ENCODE data around the gene TRIM29. TPM values are rescaled to one million over a fixed set of nuclear protein-coding genes. Genes with fewer than 3 reads are reported as not detected.
"Not testable (repeated sequence)": the region's sequence is repeated elsewhere in the genome, so short reads cannot be mapped to it uniquely, and the experiment has no call there.

Gene TRIM29
- total RNA-seq, 2 experiments from 2014 or later: not detected

DNA sequence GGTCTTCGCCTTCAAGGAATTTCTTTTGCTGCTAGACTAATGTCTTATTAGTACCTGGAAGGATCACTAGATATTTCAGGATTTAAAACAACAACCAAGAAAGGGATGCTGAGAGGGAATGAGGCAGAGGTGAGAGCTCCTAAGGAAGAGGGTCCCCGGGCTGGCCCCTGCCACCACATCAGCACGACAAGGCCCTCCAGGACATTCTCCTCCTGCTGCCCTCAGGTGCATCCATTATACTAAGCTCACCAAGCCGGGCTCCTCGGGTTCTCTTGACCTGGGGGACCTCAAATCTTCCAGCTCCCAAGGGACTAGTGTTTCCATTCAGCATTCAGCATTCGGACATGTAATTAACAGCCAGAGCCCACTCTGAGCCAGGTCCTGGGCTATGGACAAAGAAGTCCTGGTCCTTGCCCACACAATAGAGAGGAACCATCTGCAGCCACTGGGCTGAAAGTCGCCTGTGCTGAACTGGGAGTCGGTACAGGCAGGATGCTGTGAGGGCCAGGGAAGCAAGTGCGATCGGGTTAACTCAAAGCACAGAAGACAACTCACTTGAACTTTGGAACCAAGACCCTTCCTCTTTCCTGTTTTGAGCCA, 43.6 kb upstream of the TRIM29 start:
- H3K36me3 Mint-ChIP-seq (ENCODE audit: low read depth): no peaks in the 10 kb centered on the region
- no peak overlapping the region for H3K27ac Mint-ChIP-seq
- ChIA-PET POLR2A (no interaction called here), CTCF (no interaction called here)
- TF ChIP-seq, protein P1, sequence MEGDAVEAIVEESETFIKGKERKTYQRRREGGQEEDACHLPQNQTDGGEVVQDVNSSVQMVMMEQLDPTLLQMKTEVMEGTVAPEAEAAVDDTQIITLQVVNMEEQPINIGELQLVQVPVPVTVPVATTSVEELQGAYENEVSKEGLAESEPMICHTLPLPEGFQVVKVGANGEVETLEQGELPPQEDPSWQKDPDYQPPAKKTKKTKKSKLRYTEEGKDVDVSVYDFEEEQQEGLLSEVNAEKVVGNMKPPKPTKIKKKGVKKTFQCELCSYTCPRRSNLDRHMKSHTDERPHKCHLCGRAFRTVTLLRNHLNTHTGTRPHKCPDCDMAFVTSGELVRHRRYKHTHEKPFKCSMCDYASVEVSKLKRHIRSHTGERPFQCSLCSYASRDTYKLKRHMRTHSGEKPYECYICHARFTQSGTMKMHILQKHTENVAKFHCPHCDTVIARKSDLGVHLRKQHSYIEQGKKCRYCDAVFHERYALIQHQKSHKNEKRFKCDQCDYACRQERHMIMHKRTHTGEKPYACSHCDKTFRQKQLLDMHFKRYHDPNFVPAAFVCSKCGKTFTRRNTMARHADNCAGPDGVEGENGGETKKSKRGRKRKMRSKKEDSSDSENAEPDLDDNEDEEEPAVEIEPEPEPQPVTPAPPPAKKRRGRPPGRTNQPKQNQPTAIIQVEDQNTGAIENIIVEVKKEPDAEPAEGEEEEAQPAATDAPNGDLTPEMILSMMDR (IDR thresholded peaks at IDR 0.05): no peak
- no peaks in the 10 kb centered on the region for H3K9me3 Mint-ChIP-seq
- Histone ChIP-seq H3K27ac (ENCODE audit: low read depth in 1 of 2, low read length in 2 of 2) (no peak overlapping the region), H3K36me3 (ENCODE audit: insufficient read depth, low read length) (no peaks in the 10 kb centered on the region), H3K4me1 (ENCODE audit: insufficient read depth, low read length) (no peaks in the 10 kb centered on the region), H3K4me3 (ENCODE audit: low read length) (no peak overlapping the region), H3K9me3 (ENCODE audit: control insufficient read depth in 1 of 2, insufficient read depth in 1 of 2, low read length in 2 of 2) (no peaks in the 10 kb centered on the region), H3K27me3 (ENCODE audit: control insufficient read depth in 1 of 2, insufficient read depth in 2 of 2, low read length in 2 of 2) (peaks cover 0 to 2% of the 10 kb centered on the region in 2 experiments)
- DNase-seq (peak in 1 of 14 experiments; percentile 17), ATAC-seq (ENCODE audit: poor library complexity) (no peak)
- H3K4me1 Mint-ChIP-seq (ENCODE audit: low read depth): no peaks in the 10 kb centered on the region
- H3K4me3 Mint-ChIP-seq: no peak overlapping the region
- intact Hi-C loops (cut with DNase I, micrococcal nuclease): no loop called here
- peaks cover 21% of the 10 kb centered on the region for H3K27me3 Mint-ChIP-seq

DNA sequence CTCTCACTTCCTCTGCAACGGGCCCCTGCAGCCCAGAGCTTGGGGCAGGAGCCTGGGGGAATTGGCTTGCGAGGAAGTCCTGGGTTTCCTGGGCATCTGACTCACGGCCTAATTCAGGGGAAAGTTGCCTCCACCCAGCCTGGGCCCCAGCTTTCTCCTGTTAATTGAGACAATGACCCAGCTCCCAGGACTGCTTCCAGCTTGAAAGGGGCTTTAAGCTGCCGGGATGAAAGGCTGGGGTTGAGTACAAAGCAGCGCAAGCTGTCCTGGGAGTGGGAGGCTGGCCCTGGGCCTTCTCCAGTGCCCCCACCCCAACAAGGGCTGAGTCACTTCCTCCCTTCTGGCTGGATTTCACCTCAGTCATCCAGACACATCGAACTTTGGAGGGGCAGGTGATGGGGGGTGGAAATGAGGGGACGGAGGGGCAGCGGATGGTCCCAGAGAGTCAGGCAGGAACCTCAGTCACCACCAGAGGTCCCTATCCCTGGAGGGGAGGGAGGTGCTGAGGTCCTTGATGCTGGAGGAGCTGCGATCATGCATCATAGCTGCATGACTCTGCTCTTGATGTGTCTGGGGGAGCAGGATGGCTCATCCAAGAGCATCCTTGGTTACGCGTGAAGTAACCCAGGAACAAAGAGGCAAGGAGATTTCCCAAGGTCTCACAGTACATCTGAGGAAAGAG, 42.8 kb upstream of the TRIM29 start:
- intact Hi-C loops (cut with DNase I, micrococcal nuclease): no loop called here
- H3K4me3 ChIP-seq (ENCODE audit: low read length): no peak overlapping the region
- TF ChIP-seq, protein P1 (IDR thresholded peaks at IDR 0.05): no peak
- no peak for ATAC-seq (ENCODE audit: poor library complexity)
- H3K9me3 ChIP-seq (ENCODE audit: control insufficient read depth in 1 of 2, insufficient read depth in 1 of 2, low read length in 2 of 2): no peaks in the 10 kb centered on the region
- ChIA-PET CTCF (no interaction called here), POLR2A (no interaction called here)
- no peaks in the 10 kb centered on the region for H3K4me1 ChIP-seq (ENCODE audit: insufficient read depth, low read length)
- H3K27ac Mint-ChIP-seq: no peak overlapping the region
- H3K4me1 Mint-ChIP-seq (ENCODE audit: low read depth): no peaks in the 10 kb centered on the region
- H3K9me3 Mint-ChIP-seq: no peaks in the 10 kb centered on the region
- H3K27me3 ChIP-seq (ENCODE audit: control insufficient read depth in 1 of 2, insufficient read depth in 2 of 2, low read length in 2 of 2): peaks cover 0 to 3% of the 10 kb centered on the region in 2 experiments
- H3K36me3 Mint-ChIP-seq (ENCODE audit: low read depth): no peaks in the 10 kb centered on the region
- DNase-seq: peak in 2 of 14 experiments; percentile 20 to 30
- H3K36me3 ChIP-seq (ENCODE audit: insufficient read depth, low read length): no peaks in the 10 kb centered on the region
- no peak overlapping the region for H3K27ac ChIP-seq (ENCODE audit: low read depth in 1 of 2, low read length in 2 of 2)
- no peak overlapping the region for H3K4me3 Mint-ChIP-seq
- peaks cover 21% of the 10 kb centered on the region for H3K27me3 Mint-ChIP-seq

GRCh38 chr11:120180063-120180462, 42.1 kb upstream of the TRIM29 start:
- H3K27ac Mint-ChIP-seq; H3K9me3 ChIP-seq (ENCODE audit: control insufficient read depth in 1 of 2, insufficient read depth in 1 of 2, low read length in 2 of 2); intact Hi-C loops (cut with DNase I, micrococcal nuclease); H3K4me3 ChIP-seq (ENCODE audit: low read length); CTCF ChIA-PET; DNase-seq; H3K4me3 Mint-ChIP-seq; H3K36me3 ChIP-seq (ENCODE audit: insufficient read depth, low read length); ATAC-seq (ENCODE audit: poor library complexity); H3K27ac ChIP-seq (ENCODE audit: low read depth in 1 of 2, low read length in 2 of 2); H3K36me3 Mint-ChIP-seq (ENCODE audit: low read depth); H3K9me3 Mint-ChIP-seq; H3K4me1 ChIP-seq (ENCODE audit: insufficient read depth, low read length); H3K27me3 ChIP-seq (ENCODE audit: control insufficient read depth in 1 of 2, insufficient read depth in 2 of 2, low read length in 2 of 2); H3K4me1 Mint-ChIP-seq (ENCODE audit: low read depth): not testable (repeated sequence)
- H3K27me3 Mint-ChIP-seq: peaks cover 18% of the 10 kb centered on the region
- POLR2A ChIA-PET: interaction anchor here (1.0 kb wide), 1 partner anchor 7 kb away, joined by 3 read pairs; no protein-coding TSS in a partner anchor

Measured in CD4-positive, alpha-beta T cell (primary cell).